ENCODE results near the gene MPEG1. TPM values are rescaled to one million over a fixed set of nuclear protein-coding genes. Genes with fewer than 3 reads are reported as not detected.

MPEG1 gene
- total RNA-seq, 4 donors from 2014 or later, result 1.0 to 15.1 (median 5.7) TPM

DNA sequence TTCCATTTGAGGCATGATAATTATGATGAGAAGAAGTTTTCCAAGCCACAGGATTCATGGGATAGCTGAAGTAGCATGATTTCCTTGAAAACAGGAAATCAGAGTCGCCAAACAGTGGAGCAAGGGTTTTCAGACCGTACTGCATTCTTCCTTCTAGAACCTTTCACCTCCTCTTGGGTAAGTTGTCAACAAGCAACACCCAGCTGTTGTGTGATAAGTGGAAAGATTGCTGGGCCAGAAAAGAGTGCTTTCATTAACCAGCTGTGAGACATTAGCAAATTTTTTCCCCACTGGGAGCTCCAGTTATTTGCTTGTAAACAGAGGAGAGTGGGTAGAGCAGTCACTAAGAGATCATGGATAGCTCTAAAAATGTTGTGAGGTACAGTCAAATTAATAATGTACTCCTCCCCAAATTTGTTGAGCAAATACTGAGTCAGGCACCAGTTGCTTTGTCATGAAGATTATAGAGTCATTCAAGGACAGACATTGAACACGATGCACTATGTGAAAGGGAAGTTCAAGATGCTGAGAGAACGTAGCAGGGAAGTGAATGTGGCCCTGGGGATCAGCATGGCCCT lies 11.7 kb upstream of the MPEG1 start:
- DNase-seq, result peak in 1 of 2 donors; percentile 34
- intact Hi-C loops (cut with DNase I; ENCODE audit: low total_unique reads), result no loop called here
- Histone ChIP-seq H3K27ac (peak overlapping the region; percentile 27 to 41), H3K27me3 (no peaks in the 10 kb centered on the region), H3K4me1 (no peaks in the 10 kb centered on the region), H3K4me3 (no peak overlapping the region), H3K9me3 (no peaks in the 10 kb centered on the region), H3K36me3 (no peaks in the 10 kb centered on the region)
- TF ChIP-seq, protein P1, sequence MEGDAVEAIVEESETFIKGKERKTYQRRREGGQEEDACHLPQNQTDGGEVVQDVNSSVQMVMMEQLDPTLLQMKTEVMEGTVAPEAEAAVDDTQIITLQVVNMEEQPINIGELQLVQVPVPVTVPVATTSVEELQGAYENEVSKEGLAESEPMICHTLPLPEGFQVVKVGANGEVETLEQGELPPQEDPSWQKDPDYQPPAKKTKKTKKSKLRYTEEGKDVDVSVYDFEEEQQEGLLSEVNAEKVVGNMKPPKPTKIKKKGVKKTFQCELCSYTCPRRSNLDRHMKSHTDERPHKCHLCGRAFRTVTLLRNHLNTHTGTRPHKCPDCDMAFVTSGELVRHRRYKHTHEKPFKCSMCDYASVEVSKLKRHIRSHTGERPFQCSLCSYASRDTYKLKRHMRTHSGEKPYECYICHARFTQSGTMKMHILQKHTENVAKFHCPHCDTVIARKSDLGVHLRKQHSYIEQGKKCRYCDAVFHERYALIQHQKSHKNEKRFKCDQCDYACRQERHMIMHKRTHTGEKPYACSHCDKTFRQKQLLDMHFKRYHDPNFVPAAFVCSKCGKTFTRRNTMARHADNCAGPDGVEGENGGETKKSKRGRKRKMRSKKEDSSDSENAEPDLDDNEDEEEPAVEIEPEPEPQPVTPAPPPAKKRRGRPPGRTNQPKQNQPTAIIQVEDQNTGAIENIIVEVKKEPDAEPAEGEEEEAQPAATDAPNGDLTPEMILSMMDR (IDR thresholded peaks at IDR 0.05), result no peak
- no peak for TF ChIP-seq POLR2A (IDR thresholded peaks at IDR 0.05)

- Histone ChIP-seq H3K27ac (peak overlapping the region; percentile 11 to 41), H3K9me3 (no peaks in the 10 kb centered on the region), H3K36me3 (no peaks in the 10 kb centered on the region), H3K4me3 (no peak overlapping the region), H3K4me1 (no peaks in the 10 kb centered on the region), H3K27me3 (no peaks in the 10 kb centered on the region)
- intact Hi-C loops (cut with DNase I; ENCODE audit: low total_unique reads), result no loop called here
- DNase-seq, result no peak
- no peak for TF ChIP-seq POLR2A (IDR thresholded peaks at IDR 0.05)
- TF ChIP-seq, protein P1 (IDR thresholded peaks at IDR 0.05), result no peak
Measured at GRCh38 chr11:59223611-59224010, 10.9 kb upstream of the MPEG1 start.

DNA sequence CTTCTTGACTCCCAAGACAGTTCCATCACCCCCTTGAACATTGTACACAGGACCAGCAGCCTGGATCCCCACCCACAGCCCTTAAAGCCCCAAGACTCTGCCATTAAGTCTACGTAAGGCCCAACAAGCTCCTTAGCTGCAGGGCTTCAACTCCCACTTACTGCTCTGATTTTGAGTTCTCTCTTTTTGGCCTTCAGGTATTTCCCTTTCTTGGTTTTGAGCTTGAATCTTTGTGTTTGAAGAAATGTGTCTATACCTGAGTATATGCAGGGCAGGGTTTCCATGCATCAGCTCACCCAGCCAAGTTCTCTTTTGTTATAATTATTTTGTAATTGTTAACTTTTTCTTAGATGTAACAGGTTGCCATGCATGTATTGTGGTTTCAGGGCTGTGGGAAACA lies 10.4 kb upstream of the MPEG1 start:
- no peak overlapping the region for H3K27ac ChIP-seq
- intact Hi-C loops (cut with DNase I; ENCODE audit: low total_unique reads), result no loop called here
- no peaks in the 10 kb centered on the region for H3K36me3 ChIP-seq
- no peak for TF ChIP-seq POLR2A (IDR thresholded peaks at IDR 0.05)
- TF ChIP-seq, protein P1 (IDR thresholded peaks at IDR 0.05), result no peak
- no peaks in the 10 kb centered on the region for H3K4me1 ChIP-seq
- DNase-seq, result no peak
- H3K4me3 ChIP-seq, result no peak overlapping the region
- no peaks in the 10 kb centered on the region for H3K27me3 ChIP-seq
- H3K9me3 ChIP-seq, result no peaks in the 10 kb centered on the region

DNA sequence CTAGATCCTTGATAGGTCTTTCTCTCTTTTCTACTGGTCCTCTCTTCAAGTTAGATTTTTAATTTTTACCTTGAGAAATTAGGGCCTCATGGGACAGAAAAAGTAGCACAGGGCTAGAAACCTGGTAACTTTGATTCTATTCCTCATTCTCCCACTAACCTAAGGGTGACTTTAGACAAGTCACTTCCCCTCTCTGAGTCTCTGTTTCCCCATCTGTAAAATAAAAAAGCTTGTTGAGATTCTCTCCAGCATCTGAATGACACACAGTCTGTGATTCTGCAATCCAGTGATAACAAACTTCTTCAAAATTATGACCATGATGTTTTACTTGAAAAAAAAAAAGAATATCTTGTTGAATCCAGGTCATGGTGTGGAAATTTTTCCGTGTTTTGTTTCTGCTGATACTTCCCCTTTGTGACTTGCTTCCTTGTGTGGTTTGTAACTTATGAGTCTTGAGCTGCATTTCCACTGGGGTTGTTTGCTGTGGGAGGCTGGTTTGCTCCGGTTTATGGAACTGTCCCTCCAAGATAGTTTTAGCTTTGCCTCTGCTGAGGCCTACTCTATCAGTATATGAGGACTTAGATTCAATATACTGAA lies 9.8 kb upstream of the MPEG1 start:
- Histone ChIP-seq H3K27me3 (no peaks in the 10 kb centered on the region), H3K36me3 (no peaks in the 10 kb centered on the region), H3K27ac (no peak overlapping the region), H3K9me3 (no peaks in the 10 kb centered on the region), H3K4me3 (no peak overlapping the region), H3K4me1 (no peaks in the 10 kb centered on the region)
- TF ChIP-seq, protein P1 (IDR thresholded peaks at IDR 0.05), result no peak
- TF ChIP-seq POLR2A (IDR thresholded peaks at IDR 0.05), result no peak
- no peak for DNase-seq
- intact Hi-C loops (cut with DNase I; ENCODE audit: low total_unique reads), result no loop called here

DNA sequence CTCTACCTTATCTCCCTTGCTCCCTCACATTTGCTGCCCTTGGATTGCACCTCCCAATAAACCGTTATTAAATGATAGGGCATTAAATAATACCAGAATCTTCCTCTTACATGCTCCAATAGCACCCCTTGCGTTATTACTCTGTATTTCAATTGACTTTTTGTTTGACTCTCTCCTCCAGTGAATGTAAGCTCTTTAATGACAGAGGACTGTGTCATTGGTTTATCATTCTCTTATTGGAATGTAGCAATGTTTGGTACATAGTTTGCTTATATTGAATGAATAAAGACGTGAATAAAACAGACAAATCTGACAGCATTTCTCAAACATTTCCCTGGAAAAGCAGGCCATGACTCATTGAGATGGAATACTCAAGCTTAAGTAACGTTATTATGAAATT lies 8.7 kb upstream of the MPEG1 start:
- DNase-seq, result no peak
- TF ChIP-seq, protein P1 (IDR thresholded peaks at IDR 0.05), result no peak
- no peak for TF ChIP-seq POLR2A (IDR thresholded peaks at IDR 0.05)
- H3K36me3 ChIP-seq, result no peaks in the 10 kb centered on the region
- intact Hi-C loops (cut with DNase I; ENCODE audit: low total_unique reads), result no loop called here
- no peak overlapping the region for H3K27ac ChIP-seq
- H3K4me3 ChIP-seq, result no peak overlapping the region
- H3K9me3 ChIP-seq, result no peaks in the 10 kb centered on the region
- no peaks in the 10 kb centered on the region for H3K27me3 ChIP-seq
- H3K4me1 ChIP-seq, result no peaks in the 10 kb centered on the region

All from uterus (tissue), 4 donors.